ENCODE measurements around the gene ARVCF. TPM values are rescaled to one million over a fixed set of nuclear protein-coding genes. Genes with fewer than 3 reads are reported as not detected.

The ARVCF gene
- total RNA-seq, 4 donors from 2014 or later, result 47.5 to 98.3 (median 80.6) TPM

GRCh38 chr22:19969141-19969928 is 47.3 kb downstream of the ARVCF start:
- WGBS, 2 donors, result 80 to 81% methylated on average over 10 to 11 of the region's 11 CpGs
- peaks cover 0 to 31% (median 8%) of the 10 kb centered on the region in 4 donors for H3K4me1 ChIP-seq
- no peak for DNase-seq (ENCODE audit: low spot score in 2 of 2)
- H3K27ac ChIP-seq, result peak overlapping the region in 2 of 4 donors; percentile 69 to 73
- H3K27me3 ChIP-seq, result no peaks in the 10 kb centered on the region
- H3K9me3 ChIP-seq, result no peaks in the 10 kb centered on the region
- TF ChIP-seq CTCF (IDR thresholded peaks at IDR 0.05) (no peak), EP300 (IDR thresholded peaks at IDR 0.05) (no peak), POLR2A (IDR thresholded peaks at IDR 0.05) (no peak)
- peaks cover 0 to 93% (median 5%) of the 10 kb centered on the region in 3 donors for H3K36me3 ChIP-seq
- H3K4me3 ChIP-seq, result no peak overlapping the region

- Histone ChIP-seq H3K27ac (peak overlapping the region in 1 of 4 donors; percentile 27), H3K4me3 (no peak overlapping the region), H3K4me1 (peaks cover 0 to 28% (median 8%) of the 10 kb centered on the region in 4 donors), H3K27me3 (no peaks in the 10 kb centered on the region), H3K36me3 (peaks cover 0 to 95% (median 5%) of the 10 kb centered on the region in 3 donors), H3K9me3 (no peaks in the 10 kb centered on the region)
- no peak for DNase-seq (ENCODE audit: low spot score in 2 of 2)
- 72 to 77% methylated on average over 10 to 18 of the region's 18 CpGs for WGBS, 2 donors
- no peak for TF ChIP-seq POLR2A (IDR thresholded peaks at IDR 0.05)
- TF ChIP-seq CTCF (IDR thresholded peaks at IDR 0.05), result no peak
- no peak for TF ChIP-seq EP300 (IDR thresholded peaks at IDR 0.05)
These were observed 48.2 kb downstream of the ARVCF start for GRCh38 chr22:19968450-19968891.

GRCh38 chr22:19967850-19968449 is 48.7 kb downstream of the ARVCF start:
- Histone ChIP-seq H3K9me3 (no peaks in the 10 kb centered on the region), H3K27me3 (no peaks in the 10 kb centered on the region), H3K27ac (peak overlapping the region in 1 of 4 donors; percentile 67), H3K4me3 (no peak overlapping the region), H3K4me1 (peaks cover 0 to 32% (median 9%) of the 10 kb centered on the region in 4 donors), H3K36me3 (peaks cover 0 to 95% (median 5%) of the 10 kb centered on the region in 3 donors)
- WGBS, 2 donors, result 71 to 76% methylated on average over 6 to 7 of the region's 7 CpGs
- no peak for TF ChIP-seq POLR2A (IDR thresholded peaks at IDR 0.05)
- no peak for TF ChIP-seq CTCF (IDR thresholded peaks at IDR 0.05)
- no peak for TF ChIP-seq EP300 (IDR thresholded peaks at IDR 0.05)
- DNase-seq (ENCODE audit: low spot score in 2 of 2), result no peak

- peaks cover 0 to 93% (median 5%) of the 10 kb centered on the region in 3 donors for H3K36me3 ChIP-seq
- no peak for TF ChIP-seq EP300 (IDR thresholded peaks at IDR 0.05)
- no peaks in the 10 kb centered on the region for H3K9me3 ChIP-seq
- no peaks in the 10 kb centered on the region for H3K27me3 ChIP-seq
- no peak overlapping the region for H3K4me3 ChIP-seq
- H3K27ac ChIP-seq, result peak overlapping the region in 1 of 4 donors; percentile 67
- no peak for DNase-seq (ENCODE audit: low spot score in 2 of 2)
- H3K4me1 ChIP-seq, result peaks cover 0 to 35% (median 17%) of the 10 kb centered on the region in 4 donors
- WGBS, 2 donors, result 61 to 65% methylated on average over 20 of the region's 20 CpGs
These were observed 49.5 kb downstream of the ARVCF start for GRCh38 chr22:19966908-19967750.
